HG03039 (cell line): ENCODE data around the gene CTXN3.

Experiments used
- ATAC-seq: cut with Tn5 transposase; IDR thresholded peaks from one replicate; pipeline ENCODE4 v1.9.1; 2021; ENCODE audit warnings: mild to moderate bottlenecking, moderate library complexity; ENCODE audit not compliant: unreplicated experiment

The CTXN3 gene

GRCh38 chr5:127649018-127649439 lies at the start of gene CTXN3:
CTXN3 (plus strand) TSS chr5:127649082; CDS start chr5:127657522, 8,440 bp downstream.
- ATAC-seq: no peak

- no peak for ATAC-seq
These were observed 49.6 kb upstream of the CTXN3 start for GRCh38 chr5:127599320-127599719.

GRCh38 chr5:127599847-127600246 lies 49.0 kb upstream of the CTXN3 start:
- ATAC-seq: no peak

- ATAC-seq: no peak
These were observed 47.8 kb upstream of the CTXN3 start for GRCh38 chr5:127601111-127601510.

- no peak for ATAC-seq
These were observed 47.3 kb upstream of the CTXN3 start for GRCh38 chr5:127601601-127602000.

GRCh38 chr5:127602481-127602880 lies 46.4 kb upstream of the CTXN3 start:
- ATAC-seq: no peak

- no peak for ATAC-seq
These were observed 45.7 kb upstream of the CTXN3 start for GRCh38 chr5:127602896-127603844.

GRCh38 chr5:127608077-127608660 lies 40.7 kb upstream of the CTXN3 start:
- no peak for ATAC-seq

GRCh38 chr5:127609011-127609410 lies 39.9 kb upstream of the CTXN3 start:
- ATAC-seq: no peak

GRCh38 chr5:127609957-127610356 lies 38.9 kb upstream of the CTXN3 start:
- ATAC-seq: no peak

- peak; percentile 53 for ATAC-seq
These were observed 36.3 kb upstream of the CTXN3 start for GRCh38 chr5:127612441-127613141.

GRCh38 chr5:127615916-127616315 lies 33.0 kb upstream of the CTXN3 start:
- ATAC-seq: no peak

- no peak for ATAC-seq
These were observed 28.9 kb upstream of the CTXN3 start for GRCh38 chr5:127619908-127620479.

- ATAC-seq: no peak
These were observed 27.1 kb upstream of the CTXN3 start for GRCh38 chr5:127621601-127622325.

- no peak for ATAC-seq
These were observed 14.9 kb upstream of the CTXN3 start for GRCh38 chr5:127634007-127634406.

GRCh38 chr5:127639828-127640227 lies 9.1 kb upstream of the CTXN3 start:
- no peak for ATAC-seq

GRCh38 chr5:127642949-127643348 lies 5.9 kb upstream of the CTXN3 start:
- no peak for ATAC-seq

GRCh38 chr5:127643607-127644006 lies 5.3 kb upstream of the CTXN3 start:
- ATAC-seq: no peak

GRCh38 chr5:127645300-127645726 lies 3.6 kb upstream of the CTXN3 start:
- ATAC-seq: no peak

- no peak for ATAC-seq
These were observed 1.4 kb upstream of the CTXN3 start for GRCh38 chr5:127647361-127647958.
